ENCODE results near the gene MRPL55.

Gene MRPL55

DNA sequence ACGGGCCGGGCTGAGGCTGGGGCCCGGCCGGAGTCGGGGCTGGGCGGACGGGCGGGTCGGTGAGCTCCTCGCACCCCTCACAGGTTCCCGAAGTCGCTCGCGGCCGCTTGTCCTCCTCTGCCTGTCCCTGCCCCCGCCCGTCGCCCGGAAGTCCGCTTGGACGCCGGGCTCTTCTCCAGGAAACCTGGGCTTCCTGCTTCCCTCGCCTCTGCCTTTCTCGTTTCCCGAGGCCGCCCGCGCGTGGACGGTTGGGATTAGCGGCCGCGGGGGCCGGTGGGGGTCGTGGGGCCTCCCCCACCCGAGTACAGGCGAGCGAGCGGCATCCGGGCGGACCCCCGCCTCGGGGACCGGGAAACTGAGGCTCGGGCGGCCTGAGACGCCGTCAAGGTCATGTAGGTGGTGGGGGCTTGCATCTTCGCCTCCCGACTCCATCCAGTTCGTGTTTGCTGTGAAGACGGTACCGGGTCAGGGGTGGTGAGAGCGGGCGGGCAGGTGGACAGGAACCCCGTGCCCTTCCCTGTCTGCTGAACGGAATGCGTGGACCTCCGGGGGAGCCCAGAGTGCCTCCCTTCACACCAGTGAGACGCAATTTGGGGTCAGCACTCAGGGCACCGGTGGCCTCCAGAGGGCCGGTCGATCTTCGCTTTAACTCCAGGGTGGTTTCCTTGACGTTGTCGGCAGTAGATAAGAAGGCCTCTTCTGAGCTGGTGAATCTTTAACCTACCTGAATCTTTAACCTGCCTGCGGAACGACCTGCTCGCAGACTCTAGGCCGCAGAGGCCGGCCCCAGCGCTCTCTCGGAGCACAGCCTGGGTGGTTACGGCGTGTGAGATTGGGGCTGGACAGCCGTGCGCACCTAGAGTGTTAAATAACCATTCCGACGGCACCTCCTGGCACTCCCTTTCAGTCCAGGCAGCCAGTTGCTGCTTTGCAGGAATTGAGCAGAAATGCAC is 25.9 kb downstream of the MRPL55 start:
- DNase-seq = no peak

DNA sequence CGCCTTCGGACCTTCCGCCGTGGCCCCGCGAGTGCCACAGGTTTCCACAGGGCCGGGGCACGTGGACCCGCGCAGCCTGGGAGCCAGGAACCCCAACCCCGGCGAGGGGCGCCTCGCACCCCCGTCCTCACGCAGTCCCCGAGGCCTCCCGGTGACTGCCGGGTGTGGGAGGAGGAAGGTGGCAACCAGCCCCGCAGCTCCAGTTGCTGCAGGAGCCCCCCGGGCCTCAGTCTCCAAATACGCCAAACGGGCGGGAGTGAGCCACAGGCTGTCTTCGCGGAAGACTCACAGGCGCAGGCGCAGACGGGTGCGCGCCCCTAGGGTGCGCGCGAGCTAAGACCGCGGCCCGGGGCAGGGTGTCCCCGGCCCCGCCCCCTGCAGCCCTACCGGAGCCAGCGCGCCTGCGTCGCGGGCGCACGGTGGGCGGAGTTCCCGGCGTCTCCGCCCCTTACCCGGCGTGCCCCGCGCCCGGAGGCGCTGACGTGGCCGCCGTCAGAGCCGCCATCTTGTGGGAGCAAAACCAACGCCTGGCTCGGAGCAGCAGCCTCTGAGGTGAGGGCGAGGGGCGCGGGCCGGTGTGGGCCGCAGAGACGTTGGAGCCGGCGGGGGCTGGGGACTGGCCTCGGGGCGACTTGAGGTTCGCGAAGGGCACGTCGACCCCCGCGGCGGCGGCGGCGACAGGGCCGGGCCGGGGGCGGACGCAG is 26.7 kb downstream of the MRPL55 start, which contains the start of gene ARF1:
Gene ARF1 (plus strand): TSS at position 495 of the 704 bp plus-strand sequence. CDS start 14,407 bp downstream, outside the sequence.
- peak; percentile 80 for DNase-seq

DNA sequence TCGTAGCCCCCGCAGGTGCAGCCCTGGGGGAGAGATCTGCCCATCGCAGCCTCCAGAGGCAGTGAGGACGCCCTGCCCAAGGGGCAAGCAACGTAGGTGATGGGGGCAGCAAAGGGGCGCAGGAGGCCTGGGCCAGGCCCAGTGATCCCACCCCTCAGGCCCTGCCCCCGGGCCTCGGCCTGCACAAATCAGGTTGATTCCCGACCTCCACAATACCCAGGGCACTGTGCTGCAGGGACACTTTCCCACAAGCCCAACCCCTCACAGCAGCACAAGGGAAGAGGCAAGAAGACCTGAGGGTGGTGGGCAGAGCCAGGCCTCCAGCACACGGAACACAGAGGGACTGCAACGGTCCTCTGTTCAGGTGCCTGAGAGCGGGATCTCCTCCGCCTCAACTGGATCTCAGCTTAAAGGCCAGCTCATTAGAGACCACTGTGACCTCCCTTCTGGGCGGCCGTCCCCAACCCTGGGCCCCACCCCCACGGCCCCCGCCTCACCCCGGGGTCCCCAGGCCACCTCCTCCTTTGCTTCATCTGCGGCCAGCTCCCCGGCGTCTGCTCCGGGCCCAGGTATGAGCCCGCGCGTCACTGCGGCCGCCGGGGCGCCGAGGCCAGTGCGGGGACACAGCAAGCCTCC is 27.4 kb downstream of the MRPL55 start:
- DNase-seq = no peak

DNA sequence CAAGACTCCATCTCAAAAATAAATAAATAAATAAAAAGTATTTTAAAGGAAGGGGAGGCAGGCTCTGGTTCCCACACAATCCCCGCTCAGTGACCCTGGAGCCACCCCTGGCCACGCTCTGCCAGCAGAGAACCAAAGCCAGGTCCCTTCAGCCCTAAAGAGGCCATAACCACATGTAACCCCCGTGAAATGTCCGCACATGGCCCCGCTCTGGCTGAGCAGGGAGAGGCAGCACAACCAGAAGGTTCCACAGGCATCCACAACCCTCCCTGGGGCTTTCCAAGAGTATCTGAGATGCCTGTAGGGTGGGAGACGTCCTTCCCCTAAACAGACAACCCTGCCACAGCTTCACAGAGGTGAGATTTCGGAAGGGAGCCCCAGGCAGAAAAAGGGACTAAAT is 28.0 kb downstream of the MRPL55 start:
- DNase-seq = no peak

DNA sequence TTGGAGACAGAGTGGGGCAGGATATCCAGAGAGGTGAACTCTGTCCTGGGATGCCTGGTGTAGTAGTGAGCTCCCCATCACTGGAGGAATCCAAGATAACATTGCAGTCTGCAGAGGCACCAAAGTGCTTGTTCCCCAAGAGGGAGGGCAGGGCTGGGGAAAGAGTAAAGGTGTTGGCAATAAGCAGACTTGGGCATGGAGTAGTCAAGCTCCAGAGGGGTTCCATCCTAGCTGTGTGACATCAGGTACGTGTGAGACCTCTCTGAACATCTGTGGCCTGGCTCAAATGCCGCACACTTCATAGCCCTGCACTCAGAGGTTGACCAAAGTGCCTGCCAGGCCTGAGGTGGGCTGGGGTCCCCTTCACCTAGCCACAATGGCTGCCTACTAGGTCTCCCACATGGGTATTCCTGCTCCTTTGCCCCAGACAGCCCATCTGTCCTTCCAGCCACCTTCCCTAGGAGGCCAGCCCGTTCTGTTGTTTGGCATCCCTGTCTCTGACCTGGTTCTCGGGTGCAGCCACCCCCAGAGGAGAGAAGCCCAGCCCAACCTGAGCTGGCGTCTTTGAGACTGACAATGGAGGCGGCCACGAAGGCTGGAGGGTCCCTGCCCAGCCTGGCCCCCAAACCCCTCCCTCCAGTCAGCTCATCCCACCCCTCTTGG is 29.4 kb downstream of the MRPL55 start:
- no peak for DNase-seq

DNA sequence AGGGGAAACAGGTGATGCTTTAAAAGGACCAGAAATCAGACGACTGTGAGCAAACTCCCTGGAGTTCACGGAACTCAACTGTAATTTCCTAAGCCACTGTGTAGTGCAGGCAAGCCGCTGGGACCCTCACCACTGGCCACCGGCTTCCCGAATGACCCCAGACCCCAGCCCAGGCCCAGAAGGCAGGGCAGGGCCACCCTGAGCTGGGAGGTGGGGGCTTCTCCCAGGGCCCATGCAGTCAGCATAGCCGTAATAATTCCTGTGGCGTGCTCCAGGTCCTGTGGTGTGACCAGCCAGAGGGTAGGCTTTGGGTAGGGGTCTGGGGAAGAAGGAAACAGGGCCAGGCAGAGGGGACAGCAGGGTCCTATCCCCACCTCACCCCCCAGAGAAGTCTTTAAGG is 30.1 kb downstream of the MRPL55 start:
- no peak for DNase-seq

DNA sequence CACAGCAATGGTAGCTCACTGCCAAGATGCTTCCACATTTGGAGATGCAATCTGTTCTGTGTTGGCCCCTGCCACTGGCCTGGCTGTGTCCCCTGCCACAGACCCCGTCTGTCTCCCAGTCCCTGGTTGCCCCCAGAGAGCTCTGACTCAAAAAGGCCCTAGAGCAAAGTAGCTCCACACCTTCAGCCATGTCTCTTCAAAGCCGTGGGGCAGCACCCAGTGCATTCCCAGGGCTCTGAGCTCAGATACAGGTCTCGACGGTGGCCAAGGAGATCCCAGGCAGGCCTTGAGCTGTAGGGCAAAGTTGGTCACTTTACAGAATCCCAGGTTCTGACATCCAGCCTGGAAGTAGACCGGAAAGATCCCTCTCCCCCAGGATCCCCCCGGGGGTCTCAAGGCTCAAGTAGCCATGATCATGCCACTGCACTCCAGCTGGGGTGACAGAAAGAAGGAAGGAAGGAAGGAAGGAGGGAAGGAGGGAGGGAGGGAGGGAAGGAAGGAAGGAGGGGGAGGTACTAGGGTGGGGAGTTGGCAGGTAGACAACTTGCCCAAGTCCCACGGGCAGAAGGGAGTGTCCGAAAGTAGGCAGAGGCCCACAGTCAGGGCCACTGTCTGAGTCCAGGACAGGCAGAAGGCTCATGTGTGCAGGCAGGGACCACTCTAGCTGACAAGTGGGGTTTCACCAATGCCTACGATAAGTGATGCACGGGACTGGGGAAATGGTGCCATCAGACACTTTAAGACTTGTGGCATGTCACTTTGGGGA is 31.4 kb downstream of the MRPL55 start:
- no peak for DNase-seq

DNA sequence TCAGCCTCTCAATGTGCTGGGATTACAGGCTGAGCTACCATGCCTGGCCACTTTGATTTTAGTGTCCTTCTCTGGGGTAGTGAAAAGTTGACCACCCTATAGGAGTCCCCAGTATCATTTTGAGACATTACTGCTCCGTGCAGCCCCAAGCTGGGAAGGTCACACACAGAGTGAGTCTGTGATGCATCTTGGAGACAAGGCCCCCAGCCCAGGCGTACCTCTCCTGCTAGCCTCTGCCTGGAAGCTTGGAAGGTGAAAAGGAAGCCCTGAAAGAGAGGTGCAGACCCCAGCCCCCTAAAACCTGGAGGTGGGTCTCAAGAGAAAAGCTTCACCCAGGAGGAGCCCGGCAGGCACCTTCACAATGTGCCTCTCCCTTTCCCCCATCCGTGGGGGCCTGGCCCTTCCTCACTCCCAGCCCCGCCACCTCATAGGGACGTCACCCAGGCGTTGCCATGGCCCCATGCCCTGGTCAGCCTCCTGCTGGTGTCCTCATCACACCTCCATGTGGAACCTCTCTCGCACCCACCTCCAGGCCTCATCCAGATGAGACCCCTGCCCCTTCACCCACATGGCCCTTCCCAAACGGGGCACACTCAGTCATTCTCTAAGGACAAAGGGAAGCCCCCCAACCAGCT is 32.2 kb downstream of the MRPL55 start:
- no peak for DNase-seq

DNA sequence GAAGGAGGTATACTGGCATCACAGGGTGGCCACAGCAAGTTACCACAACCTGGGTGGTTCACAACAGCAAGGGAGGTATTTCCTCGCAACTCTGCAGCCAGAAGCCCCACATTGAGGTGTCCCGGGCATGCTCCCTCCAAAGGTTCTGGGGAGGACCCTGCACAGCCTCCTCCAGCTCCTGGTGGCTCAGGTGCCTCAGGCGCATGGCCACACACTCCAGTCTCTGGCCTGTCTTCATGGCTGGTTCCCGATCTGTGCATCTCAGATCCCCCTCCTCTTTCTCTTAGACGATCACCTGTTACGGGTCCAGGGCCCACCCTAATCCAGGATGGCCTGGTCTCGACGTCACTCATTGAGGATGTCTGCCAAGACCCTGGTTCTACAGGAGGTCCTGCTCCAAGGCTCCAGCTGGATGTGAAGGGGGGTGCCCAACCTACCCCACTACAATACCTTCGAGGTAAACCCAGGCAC is 33.3 kb downstream of the MRPL55 start:
- DNase-seq = no peak

DNA sequence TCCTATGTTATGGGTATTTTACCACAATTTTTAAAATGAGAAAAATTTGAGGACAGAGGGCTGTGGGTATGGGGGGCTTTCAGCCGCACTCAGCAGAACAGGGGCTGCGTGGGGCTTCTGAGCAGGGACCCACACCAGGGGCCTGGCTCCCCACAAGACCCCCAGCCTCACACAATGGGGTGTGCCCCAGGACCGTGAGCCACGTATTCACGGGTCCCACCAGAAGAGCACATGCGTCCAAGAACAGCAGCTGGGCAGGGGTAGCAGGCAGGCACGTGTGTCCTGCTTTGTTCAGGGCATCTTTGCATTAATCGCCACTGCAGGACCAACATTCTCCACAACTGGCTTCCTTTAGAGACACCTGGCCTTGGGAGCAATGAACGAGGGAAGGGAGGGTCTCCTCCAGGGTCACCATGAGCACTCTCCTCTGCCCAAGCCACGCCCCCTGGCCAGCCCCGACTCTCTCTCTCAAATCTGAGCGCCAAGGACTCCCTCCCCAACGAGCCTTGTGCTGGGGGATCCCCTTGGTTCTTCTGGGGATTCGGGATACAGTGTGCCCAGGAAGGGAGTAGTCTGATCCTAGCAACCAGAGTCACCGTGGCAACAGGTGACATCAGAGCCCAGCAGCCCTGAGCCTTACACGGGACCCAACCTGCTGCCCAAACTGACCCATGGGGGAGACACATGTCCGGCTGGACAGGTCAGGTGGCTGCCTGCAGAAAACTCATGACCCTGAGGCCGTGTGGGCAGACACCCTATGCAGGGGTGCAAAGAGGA is 34.0 kb downstream of the MRPL55 start:
- no peak for DNase-seq

DNA sequence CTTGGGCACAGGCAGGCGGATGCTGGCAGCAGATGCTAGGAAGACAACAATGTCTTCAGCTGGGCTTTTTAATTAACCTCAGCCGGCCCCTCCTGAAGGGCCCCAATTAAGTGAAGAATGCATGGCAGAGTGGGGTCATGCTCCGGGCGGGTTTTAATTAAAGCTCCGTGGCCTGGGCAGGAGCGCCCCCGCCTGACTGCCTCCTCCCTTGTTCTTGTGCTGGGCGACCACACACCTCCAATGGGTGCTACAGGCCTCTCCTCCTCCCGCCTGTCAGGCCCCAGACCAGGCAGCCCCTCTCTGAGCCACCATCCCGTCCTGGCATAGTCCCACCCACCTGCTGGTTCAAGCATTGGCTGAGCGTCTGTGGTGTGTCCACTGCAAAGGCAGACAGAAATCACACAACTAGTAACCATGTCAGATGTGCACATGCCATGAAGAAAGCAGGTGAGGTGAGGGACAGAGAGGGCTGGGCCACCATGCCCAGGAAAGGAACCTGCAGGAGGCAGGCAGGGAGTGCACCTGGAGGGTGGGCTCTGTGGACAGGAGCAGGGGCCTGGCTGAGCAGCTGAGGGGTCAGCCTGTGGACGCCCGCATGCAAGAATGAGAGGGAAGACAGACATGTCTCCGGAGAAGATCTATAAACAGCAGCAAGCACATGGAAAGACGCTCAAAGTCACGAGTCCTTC is 35.1 kb downstream of the MRPL55 start:
- peak; percentile 54 for DNase-seq

DNA sequence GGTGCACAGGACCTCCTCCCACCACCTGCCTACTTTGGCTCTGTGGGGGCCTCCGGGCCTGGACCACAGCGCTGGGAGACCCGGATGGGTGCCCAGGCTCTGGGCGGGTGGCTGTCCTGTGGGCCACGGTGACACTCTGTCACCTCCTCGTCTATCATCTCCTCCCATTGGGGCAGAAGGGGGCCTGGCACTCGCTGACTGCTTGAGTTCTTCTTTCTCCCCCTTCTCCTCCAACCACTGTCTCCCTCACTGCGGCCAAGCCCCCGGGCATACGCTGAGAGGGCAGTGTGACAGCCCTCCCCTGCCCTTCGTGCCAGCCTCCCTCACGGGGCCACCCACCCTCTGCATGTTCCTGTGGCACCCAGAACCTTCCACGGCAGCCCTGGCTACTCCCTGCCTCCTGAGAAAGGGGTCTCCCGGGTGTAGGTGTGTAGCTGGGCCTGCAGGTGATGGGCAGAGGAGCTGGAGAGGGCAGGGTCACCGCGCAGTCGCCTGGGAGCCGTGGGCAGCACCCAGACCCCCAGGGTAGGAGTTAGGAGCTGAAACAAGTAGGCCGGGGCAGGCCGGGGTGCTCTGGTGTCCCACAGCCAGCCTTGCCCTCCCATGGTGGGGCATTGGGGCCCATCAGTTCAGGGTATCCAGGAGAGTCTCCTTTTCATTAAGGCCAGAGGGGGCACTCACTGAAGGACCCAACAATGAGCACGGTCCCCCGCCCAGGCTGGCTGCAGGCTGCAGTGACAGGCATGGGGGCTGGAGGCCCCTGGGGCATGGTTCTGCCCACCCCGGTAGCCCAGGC is 35.8 kb downstream of the MRPL55 start:
- no peak for DNase-seq

DNA sequence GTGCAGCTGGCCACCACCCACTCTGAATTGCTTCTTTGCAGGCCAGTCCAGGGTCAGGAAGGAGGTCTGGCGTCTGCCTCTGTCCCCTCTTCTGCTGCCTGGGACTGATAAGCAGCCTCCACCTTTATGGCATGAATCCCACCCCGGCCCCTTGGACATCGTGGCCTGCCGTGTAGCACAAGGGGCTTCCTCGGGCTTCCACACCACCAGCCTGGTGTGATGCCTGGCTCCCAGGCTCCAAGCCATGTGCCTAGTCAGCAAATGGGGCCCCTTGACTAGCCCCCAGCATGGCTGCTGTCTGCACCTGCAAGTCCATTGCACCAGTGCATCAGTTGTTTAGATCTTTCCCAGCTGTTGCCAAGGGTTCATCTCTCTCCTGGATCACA is 36.4 kb downstream of the MRPL55 start:
- DNase-seq = no peak

DNA sequence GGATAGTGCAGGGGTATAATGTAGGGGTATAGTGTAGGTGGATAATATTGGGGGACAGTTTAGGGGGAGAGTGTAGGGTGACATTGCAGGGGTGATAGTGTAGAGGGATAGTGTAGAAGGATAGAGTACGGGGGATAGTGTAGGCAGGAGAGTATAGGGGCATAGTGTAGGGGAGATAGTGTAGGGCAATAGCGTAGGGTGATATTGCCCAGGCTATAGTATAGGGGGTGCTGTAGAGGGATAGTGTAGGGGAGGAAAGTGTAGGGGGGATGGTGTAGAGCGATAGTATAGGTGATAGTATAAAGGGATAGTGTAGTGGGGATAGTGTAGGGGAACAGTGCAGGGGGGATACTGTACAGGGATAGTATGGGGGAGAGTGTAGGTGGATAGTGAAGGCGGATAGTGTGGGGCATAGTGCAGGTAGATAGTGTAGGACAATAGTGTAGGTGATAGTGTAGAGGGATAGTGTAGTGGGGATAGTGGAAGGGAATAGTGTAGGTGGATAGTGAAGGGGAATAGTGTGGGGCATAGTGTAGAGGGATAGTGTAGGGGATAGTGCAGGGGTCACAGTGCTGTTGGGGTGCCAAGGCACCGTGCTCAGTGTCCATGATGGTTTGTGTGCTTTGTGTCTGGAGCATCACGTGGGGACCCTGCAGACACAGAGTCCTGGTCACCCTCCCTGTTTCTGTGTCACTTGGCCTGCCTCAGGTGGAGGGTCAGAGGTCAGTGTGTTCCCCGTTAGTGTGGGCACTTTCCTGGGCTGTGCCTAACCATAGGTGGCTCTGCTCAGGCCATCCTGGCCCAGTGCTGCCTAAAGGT is 37.1 kb downstream of the MRPL55 start:
- DNase-seq = no peak

DNA sequence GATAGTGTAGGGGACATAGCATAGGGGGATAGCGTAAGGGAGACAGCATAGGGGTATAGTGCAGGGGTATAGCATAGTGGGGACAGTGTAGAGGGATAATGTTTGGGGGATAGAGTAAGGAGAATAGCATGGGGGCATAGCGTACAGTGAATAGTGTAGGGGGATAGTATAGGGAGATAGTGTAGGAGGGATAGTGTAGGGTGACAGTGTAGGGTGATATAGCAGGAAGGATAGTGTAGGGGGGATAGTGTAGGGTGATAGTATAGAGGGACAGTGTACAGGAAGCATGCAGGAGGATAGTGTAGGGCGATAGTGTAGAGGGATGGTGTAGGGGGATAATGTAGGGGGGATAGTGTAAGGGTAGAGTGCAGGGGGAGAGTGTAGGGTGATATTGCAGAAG is 38.2 kb downstream of the MRPL55 start:
- no peak for DNase-seq

DNA sequence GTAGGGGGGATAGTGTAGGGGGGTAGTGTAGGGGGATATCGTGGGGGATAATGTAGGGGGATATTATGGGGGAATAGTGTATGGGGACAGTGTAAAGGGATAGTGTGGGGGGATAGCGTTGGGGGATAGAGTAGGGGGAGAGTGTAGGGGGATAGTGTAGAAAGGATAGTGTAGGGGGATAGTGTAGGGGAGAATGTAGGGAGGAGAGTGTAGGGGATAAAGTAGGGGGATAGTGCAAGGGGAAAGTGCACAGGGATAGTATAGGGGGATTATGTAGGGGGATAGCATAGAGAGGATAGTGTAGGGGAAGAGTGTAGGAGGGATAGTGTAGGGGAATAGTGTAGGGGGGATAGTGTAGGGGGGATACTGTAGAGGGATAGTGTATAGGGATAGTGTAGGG is 38.9 kb downstream of the MRPL55 start:
- no peak for DNase-seq

DNA sequence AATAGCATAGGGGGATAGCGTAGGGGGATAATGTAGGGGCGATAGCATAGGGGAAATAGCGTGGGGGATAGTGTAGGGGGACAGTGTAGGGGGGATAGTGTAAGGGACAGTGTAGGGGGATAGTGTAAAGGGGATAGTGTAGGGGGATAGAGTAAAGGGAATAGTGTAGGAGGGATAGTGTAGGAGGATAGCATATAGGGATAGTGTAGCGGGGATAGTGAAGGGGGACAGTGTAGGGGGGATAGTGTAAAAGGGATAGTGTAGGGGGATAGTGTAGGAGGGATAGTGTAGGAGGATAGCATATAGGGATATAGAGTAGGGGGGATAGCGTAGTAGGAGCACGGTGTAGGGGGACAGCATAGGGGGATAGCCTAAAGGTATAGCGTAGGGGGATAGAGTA is 40.7 kb downstream of the MRPL55 start:
- DNase-seq = no peak

DNA sequence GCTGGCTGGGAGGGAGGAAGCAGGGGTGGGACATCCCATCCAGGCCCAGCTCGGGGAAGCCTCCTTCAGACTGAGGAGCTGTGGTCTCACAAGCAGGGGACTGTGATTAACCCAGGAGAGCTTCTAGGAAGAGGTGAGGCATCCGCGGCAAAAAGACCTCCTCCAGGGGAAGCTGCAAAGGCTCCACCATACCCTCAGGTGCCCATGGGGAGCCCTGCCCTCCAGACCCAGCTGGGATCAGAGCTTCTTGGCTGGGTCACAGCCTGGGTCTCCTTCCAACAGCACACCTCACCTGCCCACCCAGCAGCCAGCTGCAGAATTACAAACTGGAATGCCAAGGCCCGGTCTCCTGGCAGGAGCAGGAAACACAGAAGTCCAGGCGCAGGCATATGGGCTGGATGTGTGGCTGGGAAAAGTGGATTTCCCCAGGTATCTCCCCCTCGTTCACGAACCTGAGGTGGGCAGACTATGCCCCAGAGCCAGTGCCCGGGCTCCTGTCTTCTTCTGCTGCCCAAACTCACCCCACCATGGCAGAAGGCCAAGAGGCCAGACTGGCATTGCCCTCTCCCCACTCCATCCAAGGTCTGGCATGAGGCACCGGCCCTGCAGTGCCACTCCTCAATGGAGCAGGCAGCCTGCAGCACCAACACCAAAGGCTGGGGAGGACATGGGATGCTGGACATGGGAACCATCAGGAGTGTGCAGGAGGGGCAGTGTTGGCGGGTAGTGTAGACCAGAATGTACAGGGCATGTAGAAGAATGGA is 42.0 kb downstream of the MRPL55 start:
- no peak for DNase-seq

Data from DMS79 treated with DMSO at 0.1 percent for 48 hours (cell line).